H1 (cell line): ENCODE results near the gene MBD4.
"Not testable (repeated sequence)": the region's sequence is repeated elsewhere in the genome, so short reads cannot be mapped to it uniquely, and the experiment has no call there.

Experiments used
- CBX5 ChIP-seq: fragments of 300-800, 300-1000 bp; sonication (generic); IDR thresholded peaks from 2 replicates; pipeline ENCODE4 v1.7.1; 2016; ENCODE audit warnings: antibody characterized with exemption, low read length, low read depth
- CTCF ChIP-seq, 3 experiments: IDR thresholded peaks; 1 replicate in 2 of 3; 2 replicates in 1 of 3; pipeline versions ENCODE4 v1.5.1 to v1.6.1; 2011; ENCODE audit warnings: low read length in 3 of 3, mild to moderate bottlenecking in 3 of 3, inconsistent platforms in 2 of 3, low read depth in 1 of 3, moderate library complexity in 1 of 3; ENCODE audit not compliant: insufficient read depth in 1 of 3; ENCODE audit errors: control extremely low read depth in 1 of 3
- KDM1A ChIP-seq: fragments of 200-600, 300-600 bp; sonication (generic); IDR thresholded peaks from 2 replicates; pipeline ENCODE4 v1.7.1; 2016; ENCODE audit warnings: mild to moderate bottlenecking, low read length, borderline replicate concordance
- KDM5A ChIP-seq: fragments of 200-600 bp; IDR thresholded peaks from 2 replicates; pipeline ENCODE4 v1.7.1; 2012; ENCODE audit warnings: mild to moderate bottlenecking, low read length, inconsistent platforms, mixed read lengths
- RFX5 ChIP-seq: IDR thresholded peaks from 2 replicates; pipeline ENCODE4 v1.6.1; 2011; ENCODE audit warnings: low read depth, low read length, improper control_type of control experiment, borderline replicate concordance
- RXRA ChIP-seq: IDR thresholded peaks from 2 replicates; pipeline ENCODE4 v1.6.1; 2011; ENCODE audit warnings: low read depth, mild to moderate bottlenecking, low read length, moderate library complexity; ENCODE audit not compliant: insufficient read depth
- TCF12 ChIP-seq: IDR thresholded peaks from 2 replicates; pipeline ENCODE4 v1.6.1; 2011; ENCODE audit warnings: low read depth, mild to moderate bottlenecking, low read length
- TEAD4 ChIP-seq: IDR thresholded peaks from 2 replicates; pipeline ENCODE4 v1.6.1; 2012; ENCODE audit warnings: low read depth, low read length, inconsistent platforms, mixed read lengths

- not testable (repeated sequence) for TF ChIP-seq CTCF (IDR thresholded peaks at IDR 0.05; ENCODE audit: control extremely low read depth in 1 of 3, insufficient read depth in 1 of 3, low read depth in 1 of 3, low read length in 3 of 3); CBX5; KDM1A; RFX5; KDM5A; TCF12; TEAD4; RXRA
Measured at GRCh38 chr3:129489258-129489657, 49.5 kb upstream of the MBD4 start.
